Measurements from ENCODE around the gene SERTAD3.

DNA sequence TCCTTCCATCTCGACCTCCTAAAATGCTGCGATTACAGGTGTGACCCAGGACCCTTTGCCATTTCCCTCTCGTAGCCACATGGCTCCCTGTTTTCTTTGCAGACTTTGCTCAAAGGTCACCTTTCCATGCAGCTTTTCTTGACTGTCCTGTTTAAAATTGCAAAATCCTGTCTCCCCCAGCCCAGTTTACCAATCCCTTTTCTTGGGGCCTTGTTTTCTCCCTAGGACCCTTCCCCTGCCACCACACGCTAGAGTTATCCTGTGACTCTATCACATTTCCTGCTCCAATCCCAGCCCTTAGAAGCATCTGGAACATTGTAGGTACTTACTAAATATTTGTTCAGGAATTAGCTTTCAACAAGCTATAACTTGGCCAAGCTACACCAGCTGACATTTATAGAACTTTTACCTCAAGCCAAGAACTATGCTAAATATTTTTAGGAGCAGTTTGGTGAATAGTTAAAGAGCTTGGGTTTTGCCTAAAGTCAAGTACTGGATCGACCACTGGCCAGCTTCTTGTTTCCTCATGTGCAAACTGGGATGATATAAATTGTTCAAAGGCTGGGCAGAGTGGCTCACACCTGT lies 9.1 kb upstream of the SERTAD3 start:
- TF ChIP-seq, protein P1, sequence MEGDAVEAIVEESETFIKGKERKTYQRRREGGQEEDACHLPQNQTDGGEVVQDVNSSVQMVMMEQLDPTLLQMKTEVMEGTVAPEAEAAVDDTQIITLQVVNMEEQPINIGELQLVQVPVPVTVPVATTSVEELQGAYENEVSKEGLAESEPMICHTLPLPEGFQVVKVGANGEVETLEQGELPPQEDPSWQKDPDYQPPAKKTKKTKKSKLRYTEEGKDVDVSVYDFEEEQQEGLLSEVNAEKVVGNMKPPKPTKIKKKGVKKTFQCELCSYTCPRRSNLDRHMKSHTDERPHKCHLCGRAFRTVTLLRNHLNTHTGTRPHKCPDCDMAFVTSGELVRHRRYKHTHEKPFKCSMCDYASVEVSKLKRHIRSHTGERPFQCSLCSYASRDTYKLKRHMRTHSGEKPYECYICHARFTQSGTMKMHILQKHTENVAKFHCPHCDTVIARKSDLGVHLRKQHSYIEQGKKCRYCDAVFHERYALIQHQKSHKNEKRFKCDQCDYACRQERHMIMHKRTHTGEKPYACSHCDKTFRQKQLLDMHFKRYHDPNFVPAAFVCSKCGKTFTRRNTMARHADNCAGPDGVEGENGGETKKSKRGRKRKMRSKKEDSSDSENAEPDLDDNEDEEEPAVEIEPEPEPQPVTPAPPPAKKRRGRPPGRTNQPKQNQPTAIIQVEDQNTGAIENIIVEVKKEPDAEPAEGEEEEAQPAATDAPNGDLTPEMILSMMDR (IDR thresholded peaks at IDR 0.05; ENCODE audit: low read depth, low read length, poor library complexity, severe bottlenecking) = no peak
- no peak for TF ChIP-seq EZH2phosphoT487 (IDR thresholded peaks at IDR 0.05; ENCODE audit: borderline replicate concordance, low read length)

All from DOHH2 (cell line).